ENCODE data around the gene ZNF624.

The ZNF624 gene

GRCh38 chr17:16662936-16663335 lies 9.3 kb upstream of the ZNF624 start:
- Histone ChIP-seq H3K9me3 (no peaks in the 10 kb centered on the region), H3K36me3 (no peaks in the 10 kb centered on the region), H3K4me3 (ENCODE audit: low read depth in 1 of 2, low read length in 1 of 2) (no peak overlapping the region), H3K27me3 (peaks cover 91% of the 10 kb centered on the region), H3K27ac (no peak overlapping the region), H3K4me1 (ENCODE audit: control insufficient read depth in 1 of 2, insufficient read depth in 1 of 2, low read depth in 1 of 2, low read length in 1 of 2) (no peaks in the 10 kb centered on the region)
- TF ChIP-seq CTCF (IDR thresholded peaks at IDR 0.05): no peak

GRCh38 chr17:16661217-16661616 lies 7.6 kb upstream of the ZNF624 start:
- Histone ChIP-seq H3K4me1 (ENCODE audit: control insufficient read depth in 1 of 2, insufficient read depth in 1 of 2, low read depth in 1 of 2, low read length in 1 of 2) (no peaks in the 10 kb centered on the region), H3K36me3 (no peaks in the 10 kb centered on the region), H3K9me3 (no peaks in the 10 kb centered on the region), H3K4me3 (ENCODE audit: low read depth in 1 of 2, low read length in 1 of 2) (no peak overlapping the region), H3K27me3 (peaks cover 76% of the 10 kb centered on the region), H3K27ac (no peak overlapping the region)
- TF ChIP-seq CTCF (IDR thresholded peaks at IDR 0.05): no peak

GRCh38 chr17:16652847-16653366 lies 743 bp downstream of the ZNF624 start:
- Histone ChIP-seq H3K4me1 (ENCODE audit: control insufficient read depth in 1 of 2, insufficient read depth in 1 of 2, low read depth in 1 of 2, low read length in 1 of 2) (peaks cover 13 to 14% of the 10 kb centered on the region in 2 experiments), H3K27me3 (peaks cover 23% of the 10 kb centered on the region), H3K36me3 (no peaks in the 10 kb centered on the region), H3K27ac (peak overlapping the region; percentile 39), H3K4me3 (ENCODE audit: low read depth in 1 of 2, low read length in 1 of 2) (peak overlapping the region; percentile 70 to 81), H3K9me3 (no peaks in the 10 kb centered on the region)
- no peak for TF ChIP-seq CTCF (IDR thresholded peaks at IDR 0.05)

- Histone ChIP-seq H3K27me3 (peaks cover 23% of the 10 kb centered on the region), H3K9me3 (no peaks in the 10 kb centered on the region), H3K4me3 (ENCODE audit: low read depth in 1 of 2, low read length in 1 of 2) (no peak overlapping the region), H3K4me1 (ENCODE audit: control insufficient read depth in 1 of 2, insufficient read depth in 1 of 2, low read depth in 1 of 2, low read length in 1 of 2) (peaks cover 13 to 14% of the 10 kb centered on the region in 2 experiments), H3K27ac (no peak overlapping the region), H3K36me3 (peaks cover under 1% of the 10 kb centered on the region)
- no peak for TF ChIP-seq CTCF (IDR thresholded peaks at IDR 0.05)
Observed at GRCh38 chr17:16652252-16652651, 1.4 kb downstream of the ZNF624 start.

GRCh38 chr17:16649585-16649984 lies 4.1 kb downstream of the ZNF624 start:
- peaks cover 13 to 14% of the 10 kb centered on the region in 2 experiments for H3K4me1 ChIP-seq (ENCODE audit: control insufficient read depth in 1 of 2, insufficient read depth in 1 of 2, low read depth in 1 of 2, low read length in 1 of 2)
- H3K27me3 ChIP-seq: peaks cover 8% of the 10 kb centered on the region
- peaks cover 13% of the 10 kb centered on the region for H3K36me3 ChIP-seq
- H3K4me3 ChIP-seq (ENCODE audit: low read depth in 1 of 2, low read length in 1 of 2): no peak overlapping the region
- H3K9me3 ChIP-seq: no peaks in the 10 kb centered on the region
- no peak overlapping the region for H3K27ac ChIP-seq
- TF ChIP-seq CTCF (IDR thresholded peaks at IDR 0.05): no peak

- H3K27ac ChIP-seq: no peak overlapping the region
- no peak overlapping the region for H3K4me3 ChIP-seq (ENCODE audit: low read depth in 1 of 2, low read length in 1 of 2)
- TF ChIP-seq CTCF (IDR thresholded peaks at IDR 0.05): no peak
- H3K36me3 ChIP-seq: peaks cover under 1% of the 10 kb centered on the region
- no peaks in the 10 kb centered on the region for H3K4me1 ChIP-seq (ENCODE audit: control insufficient read depth in 1 of 2, insufficient read depth in 1 of 2, low read depth in 1 of 2, low read length in 1 of 2)
- no peaks in the 10 kb centered on the region for H3K9me3 ChIP-seq
- H3K27me3 ChIP-seq: no peaks in the 10 kb centered on the region
Observed at GRCh38 chr17:16639438-16639837, 14.2 kb downstream of the ZNF624 start.

All from neutrophil (primary cell).